Dendritic cell treated with granulocyte-macrophage colony-stimulating factor and Interleukin-4, amounts not matched to agents 40 ng/mL and 50 ng/mL, for 4 days (primary cell): ENCODE data around the gene ANKRD40.

Source experiments
- H3K27ac Mint-ChIP-seq: one replicate; pipeline ENCODE4 v1.8.0; 2022; ENCODE audit warnings: mild to moderate bottlenecking, mixed read lengths
- H3K27me3 Mint-ChIP-seq: one replicate; pipeline ENCODE4 v1.8.0; 2022; ENCODE audit warnings: mild to moderate bottlenecking, mixed read lengths
- H3K36me3 Mint-ChIP-seq: one replicate; pipeline ENCODE4 v1.8.0; 2022; ENCODE audit warnings: low read depth, mixed read lengths
- H3K4me1 Mint-ChIP-seq: one replicate; pipeline ENCODE4 v1.8.0; 2022; ENCODE audit warnings: low read depth, mixed read lengths
- H3K4me3 Mint-ChIP-seq: one replicate; pipeline ENCODE4 v1.8.0; 2022; ENCODE audit warnings: mild to moderate bottlenecking, moderate library complexity, mixed read lengths
- H3K9me3 Mint-ChIP-seq: one replicate; pipeline ENCODE4 v1.8.0; 2022; ENCODE audit warnings: mixed read lengths
- intact Hi-C: fragments of 100-400 bp; cut with micrococcal nuclease; formaldehyde crosslinking; loops from one replicate; pipeline ENCODE4 v1.15.0; 2022

The ANKRD40 gene

GRCh38 chr17:50697663-50698272 is 9.9 kb downstream of the ANKRD40 start:
- Mint-ChIP-seq H3K36me3 (peaks cover 89% of the 10 kb centered on the region), H3K9me3 (no peaks in the 10 kb centered on the region), H3K27ac (no peak overlapping the region)

GRCh38 chr17:50697062-50697461 is 10.7 kb downstream of the ANKRD40 start:
- H3K4me3 Mint-ChIP-seq: no peak overlapping the region
- H3K27ac Mint-ChIP-seq: no peak overlapping the region
- H3K4me1 Mint-ChIP-seq: peaks cover 20% of the 10 kb centered on the region
- intact Hi-C loops: loop anchor here (10.0 kb wide), 1 partner anchor 212 kb away; no protein-coding TSS in a partner anchor
- peaks cover 91% of the 10 kb centered on the region for H3K36me3 Mint-ChIP-seq
- no peaks in the 10 kb centered on the region for H3K27me3 Mint-ChIP-seq
- H3K9me3 Mint-ChIP-seq: no peaks in the 10 kb centered on the region

More at GRCh38 chr17:50697663-50698272, 9.9 kb downstream of the ANKRD40 start:
- no peaks in the 10 kb centered on the region for H3K27me3 Mint-ChIP-seq
- intact Hi-C loops: loop anchor here (10.0 kb wide), 1 partner anchor 213 kb away; no protein-coding TSS in a partner anchor
- H3K4me1 Mint-ChIP-seq: peaks cover 23% of the 10 kb centered on the region
- no peak overlapping the region for H3K4me3 Mint-ChIP-seq

- Mint-ChIP-seq H3K4me1 (peaks cover 17% of the 10 kb centered on the region), H3K36me3 (peaks cover 91% of the 10 kb centered on the region), H3K27ac (no peak overlapping the region), H3K4me3 (no peak overlapping the region), H3K27me3 (no peaks in the 10 kb centered on the region), H3K9me3 (no peaks in the 10 kb centered on the region)
- intact Hi-C loops: loop anchor here (10.0 kb wide), 1 partner anchor 212 kb away; no protein-coding TSS in a partner anchor
These were observed 11.3 kb downstream of the ANKRD40 start for GRCh38 chr17:50696365-50696879.

GRCh38 chr17:50693036-50693682 is 14.6 kb downstream of the ANKRD40 start:
- no peaks in the 10 kb centered on the region for H3K27me3 Mint-ChIP-seq
- no peak overlapping the region for H3K4me3 Mint-ChIP-seq
- intact Hi-C loops: loop anchor here (10.0 kb wide), 1 partner anchor 208 kb away; no protein-coding TSS in a partner anchor
- no peak overlapping the region for H3K27ac Mint-ChIP-seq
- peaks cover 74% of the 10 kb centered on the region for H3K36me3 Mint-ChIP-seq
- peaks cover 16% of the 10 kb centered on the region for H3K4me1 Mint-ChIP-seq
- no peaks in the 10 kb centered on the region for H3K9me3 Mint-ChIP-seq

- H3K27ac Mint-ChIP-seq: no peak overlapping the region
- H3K27me3 Mint-ChIP-seq: no peaks in the 10 kb centered on the region
- H3K4me1 Mint-ChIP-seq: peaks cover 18% of the 10 kb centered on the region
These were observed 15.2 kb downstream of the ANKRD40 start for GRCh38 chr17:50692448-50693035.

GRCh38 chr17:50691550-50692447 is 15.9 kb downstream of the ANKRD40 start:
- intact Hi-C loops: loop anchor here (10.0 kb wide), 1 partner anchor 207 kb away; no protein-coding TSS in a partner anchor
- H3K27ac Mint-ChIP-seq: no peak overlapping the region
- no peaks in the 10 kb centered on the region for H3K9me3 Mint-ChIP-seq
- H3K4me1 Mint-ChIP-seq: peaks cover 18% of the 10 kb centered on the region
- H3K36me3 Mint-ChIP-seq: peaks cover 73% of the 10 kb centered on the region
- no peak overlapping the region for H3K4me3 Mint-ChIP-seq
- H3K27me3 Mint-ChIP-seq: no peaks in the 10 kb centered on the region

More at GRCh38 chr17:50692448-50693035, 15.2 kb downstream of the ANKRD40 start:
- H3K36me3 Mint-ChIP-seq: peaks cover 74% of the 10 kb centered on the region
- no peak overlapping the region for H3K4me3 Mint-ChIP-seq
- no peaks in the 10 kb centered on the region for H3K9me3 Mint-ChIP-seq
- intact Hi-C loops: loop anchor here (10.0 kb wide), 1 partner anchor 208 kb away; no protein-coding TSS in a partner anchor

GRCh38 chr17:50690887-50691549 is 16.7 kb downstream of the ANKRD40 start:
- H3K36me3 Mint-ChIP-seq: peaks cover 73% of the 10 kb centered on the region
- no peaks in the 10 kb centered on the region for H3K27me3 Mint-ChIP-seq
- H3K27ac Mint-ChIP-seq: no peak overlapping the region
- H3K9me3 Mint-ChIP-seq: no peaks in the 10 kb centered on the region
- intact Hi-C loops: loop anchor here (10.0 kb wide), 1 partner anchor 206 kb away; no protein-coding TSS in a partner anchor
- H3K4me3 Mint-ChIP-seq: no peak overlapping the region
- peaks cover 18% of the 10 kb centered on the region for H3K4me1 Mint-ChIP-seq

GRCh38 chr17:50689956-50690886 is 17.5 kb downstream of the ANKRD40 start:
- intact Hi-C loops: loop anchor here (10.0 kb wide), 1 partner anchor 205 kb away; no protein-coding TSS in a partner anchor
- Mint-ChIP-seq H3K36me3 (peaks cover 70% of the 10 kb centered on the region), H3K4me3 (no peak overlapping the region), H3K4me1 (peaks cover 13% of the 10 kb centered on the region), H3K27ac (no peak overlapping the region), H3K9me3 (no peaks in the 10 kb centered on the region), H3K27me3 (no peaks in the 10 kb centered on the region)

GRCh38 chr17:50689251-50689650 is 18.5 kb downstream of the ANKRD40 start:
- peaks cover 13% of the 10 kb centered on the region for H3K4me1 Mint-ChIP-seq
- no peak overlapping the region for H3K4me3 Mint-ChIP-seq
- no peak overlapping the region for H3K27ac Mint-ChIP-seq
- no peaks in the 10 kb centered on the region for H3K27me3 Mint-ChIP-seq
- intact Hi-C loops: no loop called here
- no peaks in the 10 kb centered on the region for H3K9me3 Mint-ChIP-seq
- H3K36me3 Mint-ChIP-seq: peaks cover 69% of the 10 kb centered on the region

GRCh38 chr17:50688245-50688644 is 19.5 kb downstream of the ANKRD40 start:
- Mint-ChIP-seq H3K4me1 (peaks cover 13% of the 10 kb centered on the region), H3K27me3 (no peaks in the 10 kb centered on the region), H3K9me3 (no peaks in the 10 kb centered on the region), H3K27ac (no peak overlapping the region), H3K4me3 (no peak overlapping the region), H3K36me3 (peaks cover 69% of the 10 kb centered on the region)
- intact Hi-C loops: no loop called here

- no peak overlapping the region for H3K27ac Mint-ChIP-seq
These were observed 20.3 kb downstream of the ANKRD40 start for GRCh38 chr17:50687200-50688066.

More at GRCh38 chr17:50687200-50688066, 20.3 kb downstream of the ANKRD40 start:
- H3K4me3 Mint-ChIP-seq: no peak overlapping the region
- no peaks in the 10 kb centered on the region for H3K9me3 Mint-ChIP-seq
- H3K36me3 Mint-ChIP-seq: peaks cover 63% of the 10 kb centered on the region
- H3K4me1 Mint-ChIP-seq: peaks cover 13% of the 10 kb centered on the region
- no peaks in the 10 kb centered on the region for H3K27me3 Mint-ChIP-seq
- intact Hi-C loops: no loop called here
